Measurements from ENCODE around the gene CTNNA2.

Gene CTNNA2

GRCh38 chr2:80298954-80299353 lies 786.1 kb downstream of the CTNNA2 start:
- H3K9me3 Mint-ChIP-seq, result peaks cover 5% of the 10 kb centered on the region
- peaks cover 22% of the 10 kb centered on the region for H3K27me3 Mint-ChIP-seq
- H3K4me1 Mint-ChIP-seq, result no peaks in the 10 kb centered on the region
- no peak for ATAC-seq
- no peak overlapping the region for H3K27ac Mint-ChIP-seq
- no peaks in the 10 kb centered on the region for H3K36me3 Mint-ChIP-seq
- H3K4me3 Mint-ChIP-seq, result no peak overlapping the region

- H3K27ac Mint-ChIP-seq, result no peak overlapping the region
- no peak for ATAC-seq
- peaks cover 22% of the 10 kb centered on the region for H3K27me3 Mint-ChIP-seq
- peaks cover 5% of the 10 kb centered on the region for H3K9me3 Mint-ChIP-seq
- no peaks in the 10 kb centered on the region for H3K36me3 Mint-ChIP-seq
- H3K4me3 Mint-ChIP-seq, result no peak overlapping the region
- no peaks in the 10 kb centered on the region for H3K4me1 Mint-ChIP-seq
Observed at GRCh38 chr2:80299661-80300060, 786.8 kb downstream of the CTNNA2 start.

- no peak for ATAC-seq
- no peaks in the 10 kb centered on the region for H3K36me3 Mint-ChIP-seq
- H3K27ac Mint-ChIP-seq, result no peak overlapping the region
- no peaks in the 10 kb centered on the region for H3K4me1 Mint-ChIP-seq
- peaks cover 5% of the 10 kb centered on the region for H3K9me3 Mint-ChIP-seq
- H3K4me3 Mint-ChIP-seq, result no peak overlapping the region
- H3K27me3 Mint-ChIP-seq, result peaks cover 22% of the 10 kb centered on the region
Observed at GRCh38 chr2:80300346-80300745, 787.5 kb downstream of the CTNNA2 start.

- Mint-ChIP-seq H3K27me3 (peaks cover 22% of the 10 kb centered on the region), H3K4me1 (no peaks in the 10 kb centered on the region), H3K9me3 (peaks cover 5% of the 10 kb centered on the region), H3K4me3 (no peak overlapping the region), H3K27ac (no peak overlapping the region), H3K36me3 (no peaks in the 10 kb centered on the region)
- ATAC-seq, result no peak
Observed at GRCh38 chr2:80300954-80301353, 788.1 kb downstream of the CTNNA2 start.

- Mint-ChIP-seq H3K4me3 (no peak overlapping the region), H3K4me1 (no peaks in the 10 kb centered on the region), H3K9me3 (peaks cover 7% of the 10 kb centered on the region), H3K27ac (no peak overlapping the region), H3K27me3 (peaks cover 22% of the 10 kb centered on the region), H3K36me3 (no peaks in the 10 kb centered on the region)
- no peak for ATAC-seq
Observed at GRCh38 chr2:80302001-80302313, 789.1 kb downstream of the CTNNA2 start.

GRCh38 chr2:80302314-80303005 lies 789.6 kb downstream of the CTNNA2 start:
- no peaks in the 10 kb centered on the region for H3K36me3 Mint-ChIP-seq
- H3K9me3 Mint-ChIP-seq, result peaks cover 7% of the 10 kb centered on the region
- no peak overlapping the region for H3K27ac Mint-ChIP-seq
- H3K27me3 Mint-ChIP-seq, result peaks cover 22% of the 10 kb centered on the region
- H3K4me3 Mint-ChIP-seq, result no peak overlapping the region
- ATAC-seq, result no peak
- H3K4me1 Mint-ChIP-seq, result no peaks in the 10 kb centered on the region

- Mint-ChIP-seq H3K4me1 (no peaks in the 10 kb centered on the region), H3K4me3 (no peak overlapping the region), H3K27ac (no peak overlapping the region), H3K9me3 (peaks cover 7% of the 10 kb centered on the region), H3K36me3 (no peaks in the 10 kb centered on the region), H3K27me3 (peaks cover 22% of the 10 kb centered on the region)
- no peak for ATAC-seq
Observed at GRCh38 chr2:80303006-80303908, 790.4 kb downstream of the CTNNA2 start.

GRCh38 chr2:80303909-80304837 lies 791.3 kb downstream of the CTNNA2 start, which contains the start of gene LRRTM1:
Gene LRRTM1, minus strand, starts transcription at chr2:80304752. Its CDS starts 933 bp downstream, at chr2:80303819.
- Mint-ChIP-seq H3K4me1 (no peaks in the 10 kb centered on the region), H3K27ac (no peak within 1 kb of the TSS), H3K27me3 (peaks cover 22% of the 10 kb centered on the region), H3K9me3 (peaks cover 7% of the 10 kb centered on the region), H3K36me3 (no peaks in the 10 kb centered on the region), H3K4me3 (no peak within 1 kb of the TSS)
- no peak for ATAC-seq

GRCh38 chr2:80311304-80311703 lies 798.5 kb downstream of the CTNNA2 start:
- Mint-ChIP-seq H3K4me1 (no peaks in the 10 kb centered on the region), H3K9me3 (peaks cover 8% of the 10 kb centered on the region), H3K4me3 (no peak overlapping the region), H3K27me3 (no peaks in the 10 kb centered on the region), H3K36me3 (no peaks in the 10 kb centered on the region), H3K27ac (no peak overlapping the region)
- ATAC-seq, result no peak

- no peak overlapping the region for H3K27ac Mint-ChIP-seq
- ATAC-seq, result no peak
- no peaks in the 10 kb centered on the region for H3K4me1 Mint-ChIP-seq
- no peaks in the 10 kb centered on the region for H3K36me3 Mint-ChIP-seq
- H3K27me3 Mint-ChIP-seq, result no peaks in the 10 kb centered on the region
- no peak overlapping the region for H3K4me3 Mint-ChIP-seq
- H3K9me3 Mint-ChIP-seq, result peaks cover 6% of the 10 kb centered on the region
Observed at GRCh38 chr2:80312282-80312839, 799.5 kb downstream of the CTNNA2 start.

- Mint-ChIP-seq H3K27me3 (no peaks in the 10 kb centered on the region), H3K36me3 (no peaks in the 10 kb centered on the region), H3K27ac (no peak overlapping the region), H3K4me1 (no peaks in the 10 kb centered on the region), H3K4me3 (no peak overlapping the region), H3K9me3 (peaks cover 3% of the 10 kb centered on the region)
- no peak for ATAC-seq
Observed at GRCh38 chr2:80322311-80322920, 809.6 kb downstream of the CTNNA2 start.

- H3K27ac Mint-ChIP-seq, result no peak overlapping the region
- peaks cover under 1% of the 10 kb centered on the region for H3K9me3 Mint-ChIP-seq
- ATAC-seq, result peak; percentile 45
- no peaks in the 10 kb centered on the region for H3K4me1 Mint-ChIP-seq
- no peaks in the 10 kb centered on the region for H3K27me3 Mint-ChIP-seq
- H3K4me3 Mint-ChIP-seq, result no peak overlapping the region
- no peaks in the 10 kb centered on the region for H3K36me3 Mint-ChIP-seq
Observed at GRCh38 chr2:80322958-80323357, 810.1 kb downstream of the CTNNA2 start.

GRCh38 chr2:80323610-80324009 lies 810.8 kb downstream of the CTNNA2 start:
- Mint-ChIP-seq H3K4me1 (no peaks in the 10 kb centered on the region), H3K27ac (no peak overlapping the region), H3K4me3 (no peak overlapping the region), H3K27me3 (no peaks in the 10 kb centered on the region), H3K36me3 (no peaks in the 10 kb centered on the region), H3K9me3 (no peaks in the 10 kb centered on the region)
- no peak for ATAC-seq

- Mint-ChIP-seq H3K36me3 (no peaks in the 10 kb centered on the region), H3K27ac (no peak overlapping the region), H3K4me1 (no peaks in the 10 kb centered on the region), H3K9me3 (no peaks in the 10 kb centered on the region), H3K4me3 (no peak overlapping the region), H3K27me3 (no peaks in the 10 kb centered on the region)
- no peak for ATAC-seq
Observed at GRCh38 chr2:80324525-80324924, 811.7 kb downstream of the CTNNA2 start.

Measured in stimulated activated memory B cell treated with anti-CD40 and anti-IgM and Interleukin-4, amounts not matched to agents 10 μg/mL and 1 μg/mL and 100 μg/mL, for 72 hours (primary cell).